Measurements from ENCODE around the gene DELE1. TPM values are rescaled to one million over a fixed set of nuclear protein-coding genes. Genes with fewer than 3 reads are reported as not detected.

The DELE1 gene
- total and polyA plus RNA-seq, 4 donors, result 25.0 to 100 (median 77.6) TPM

GRCh38 chr5:141961466-141961865 lies 37.8 kb downstream of the DELE1 start:
- ATAC-seq (ENCODE audit: low FRiP score) (no peak), DNase-seq (no peak)
- H3K4me1 ChIP-seq (ENCODE audit: control insufficient read depth in 1 of 2, insufficient read depth in 2 of 2, low read length in 2 of 2), result no peaks in the 10 kb centered on the region
- intact Hi-C loops (cut with DNase I), result loop anchor here (2.0 to 5.0 kb wide), 3 partner anchors 71 to 269 kb away; partner anchors contain the start of gene PCDH1 (in 1 of the 2)
- no peaks in the 10 kb centered on the region for H3K9me3 ChIP-seq (ENCODE audit: control insufficient read depth, low read length)
- WGBS, 2 donors, result 64 to 74% methylated on average over 3 of the region's 3 CpGs
- H3K27me3 ChIP-seq (ENCODE audit: control insufficient read depth in 1 of 2, insufficient read depth in 2 of 2, low read length in 1 of 2), result no peaks in the 10 kb centered on the region
- H3K27ac ChIP-seq (ENCODE audit: low read depth in 1 of 2, low read length in 2 of 2), result no peak overlapping the region
- H3K36me3 ChIP-seq (ENCODE audit: control insufficient read depth in 1 of 2, insufficient read depth in 2 of 2, low read length in 1 of 2), result no peaks in the 10 kb centered on the region
- H3K4me3 ChIP-seq (ENCODE audit: low read length in 2 of 2), result no peak overlapping the region

- ATAC-seq (ENCODE audit: low FRiP score), result no peak
- no peak overlapping the region for H3K27ac ChIP-seq (ENCODE audit: low read depth in 1 of 2, low read length in 2 of 2)
- H3K4me3 ChIP-seq (ENCODE audit: low read length in 2 of 2), result no peak overlapping the region
- no peaks in the 10 kb centered on the region for H3K9me3 ChIP-seq (ENCODE audit: control insufficient read depth, low read length)
- no peaks in the 10 kb centered on the region for H3K36me3 ChIP-seq (ENCODE audit: control insufficient read depth in 1 of 2, insufficient read depth in 2 of 2, low read length in 1 of 2)
- H3K27me3 ChIP-seq (ENCODE audit: control insufficient read depth in 1 of 2, insufficient read depth in 2 of 2, low read length in 1 of 2), result no peaks in the 10 kb centered on the region
- 60 to 61% methylated on average over 3 of the region's 3 CpGs for WGBS, 2 donors
- intact Hi-C loops (cut with DNase I), result loop anchor here in 1 of 2 donors (5.0 kb wide), 1 partner anchor 86 kb away; the partner anchor contains the start of gene PCDH1
- H3K4me1 ChIP-seq (ENCODE audit: control insufficient read depth in 1 of 2, insufficient read depth in 2 of 2, low read length in 2 of 2), result no peaks in the 10 kb centered on the region
- no peak for DNase-seq
These were observed 40.0 kb downstream of the DELE1 start for GRCh38 chr5:141963701-141964100.

GRCh38 chr5:141965071-141965470 lies 41.4 kb downstream of the DELE1 start:
- no peaks in the 10 kb centered on the region for H3K9me3 ChIP-seq (ENCODE audit: control insufficient read depth, low read length)
- no peak overlapping the region for H3K4me3 ChIP-seq (ENCODE audit: low read length in 2 of 2)
- 58 to 67% methylated on average over 7 of the region's 7 CpGs for WGBS, 2 donors
- ATAC-seq (ENCODE audit: low FRiP score) (no peak), DNase-seq (no peak)
- H3K27ac ChIP-seq (ENCODE audit: low read depth in 1 of 2, low read length in 2 of 2), result no peak overlapping the region
- no peaks in the 10 kb centered on the region for H3K36me3 ChIP-seq (ENCODE audit: control insufficient read depth in 1 of 2, insufficient read depth in 2 of 2, low read length in 1 of 2)
- H3K27me3 ChIP-seq (ENCODE audit: control insufficient read depth in 1 of 2, insufficient read depth in 2 of 2, low read length in 1 of 2), result no peaks in the 10 kb centered on the region
- intact Hi-C loops (cut with DNase I), result loop anchor here in 1 of 2 donors (5.0 kb wide), 1 partner anchor 43 kb away; the partner anchor contains the start of gene DELE1
- H3K4me1 ChIP-seq (ENCODE audit: control insufficient read depth in 1 of 2, insufficient read depth in 2 of 2, low read length in 2 of 2), result peaks cover 0 to 1% of the 10 kb centered on the region in 2 donors

GRCh38 chr5:141966275-141966962 lies 42.7 kb downstream of the DELE1 start:
- Histone ChIP-seq H3K27me3 (ENCODE audit: control insufficient read depth in 1 of 2, insufficient read depth in 2 of 2, low read length in 1 of 2) (no peaks in the 10 kb centered on the region), H3K4me1 (ENCODE audit: control insufficient read depth in 1 of 2, insufficient read depth in 2 of 2, low read length in 2 of 2) (peaks cover 0 to 3% of the 10 kb centered on the region in 2 donors), H3K27ac (ENCODE audit: low read depth in 1 of 2, low read length in 2 of 2) (no peak overlapping the region), H3K36me3 (ENCODE audit: control insufficient read depth in 1 of 2, insufficient read depth in 2 of 2, low read length in 1 of 2) (peaks cover 0 to 2% of the 10 kb centered on the region in 2 donors), H3K9me3 (ENCODE audit: control insufficient read depth, low read length) (no peaks in the 10 kb centered on the region), H3K4me3 (ENCODE audit: low read length in 2 of 2) (no peak overlapping the region)
- WGBS, 2 donors, result 80 to 86% methylated on average over 4 of the region's 4 CpGs
- intact Hi-C loops (cut with DNase I), result loop anchor here in 1 of 2 donors (5.0 kb wide), 1 partner anchor 44 kb away; the partner anchor contains the start of gene DELE1
- ATAC-seq (ENCODE audit: low FRiP score), result no peak
- DNase-seq, result no peak

- WGBS, 2 donors, result 95 to 97% methylated on average over 2 of the region's 2 CpGs
These were observed 43.3 kb downstream of the DELE1 start for GRCh38 chr5:141966963-141967333.

GRCh38 chr5:141968914-141969608 lies 45.4 kb downstream of the DELE1 start, which contains the start of gene RNF14:
Gene RNF14, plus strand, starts transcription at chr5:141969105. Its CDS starts 4,484 bp downstream, at chr5:141973589.
- Histone ChIP-seq H3K27ac (ENCODE audit: low read depth in 1 of 2, low read length in 2 of 2) (peak within 1 kb of the TSS; percentile 86 to 91), H3K4me3 (ENCODE audit: low read length in 2 of 2) (peak within 1 kb of the TSS; percentile 74 to 77), H3K27me3 (ENCODE audit: control insufficient read depth in 1 of 2, insufficient read depth in 2 of 2, low read length in 1 of 2) (no peaks in the 10 kb centered on the region), H3K36me3 (ENCODE audit: control insufficient read depth in 1 of 2, insufficient read depth in 2 of 2, low read length in 1 of 2) (peaks cover 0 to 2% of the 10 kb centered on the region in 2 donors), H3K9me3 (ENCODE audit: control insufficient read depth, low read length) (no peaks in the 10 kb centered on the region), H3K4me1 (ENCODE audit: control insufficient read depth in 1 of 2, insufficient read depth in 2 of 2, low read length in 2 of 2) (peaks cover 0 to 3% of the 10 kb centered on the region in 2 donors)
- 0 to 1% methylated on average over 59 to 63 of the region's 63 CpGs for WGBS, 2 donors
- ATAC-seq (ENCODE audit: low FRiP score), result peak; percentile 99
- intact Hi-C loops (cut with DNase I), result loop anchor here in 1 of 2 donors (5.0 kb wide), 1 partner anchor 47 kb away; the partner anchor contains the start of gene DELE1
- DNase-seq, result peak; percentile 97 to 98

More at GRCh38 chr5:141966963-141967333, 43.3 kb downstream of the DELE1 start:
- Histone ChIP-seq H3K27me3 (ENCODE audit: control insufficient read depth in 1 of 2, insufficient read depth in 2 of 2, low read length in 1 of 2) (no peaks in the 10 kb centered on the region), H3K27ac (ENCODE audit: low read depth in 1 of 2, low read length in 2 of 2) (no peak overlapping the region), H3K4me1 (ENCODE audit: control insufficient read depth in 1 of 2, insufficient read depth in 2 of 2, low read length in 2 of 2) (peaks cover 0 to 3% of the 10 kb centered on the region in 2 donors), H3K4me3 (ENCODE audit: low read length in 2 of 2) (no peak overlapping the region), H3K9me3 (ENCODE audit: control insufficient read depth, low read length) (no peaks in the 10 kb centered on the region), H3K36me3 (ENCODE audit: control insufficient read depth in 1 of 2, insufficient read depth in 2 of 2, low read length in 1 of 2) (peaks cover 0 to 2% of the 10 kb centered on the region in 2 donors)
- no peak for DNase-seq
- ATAC-seq (ENCODE audit: low FRiP score), result no peak
- intact Hi-C loops (cut with DNase I), result loop anchor here in 1 of 2 donors (5.0 kb wide), 1 partner anchor 45 kb away; the partner anchor contains the start of gene DELE1

DNA sequence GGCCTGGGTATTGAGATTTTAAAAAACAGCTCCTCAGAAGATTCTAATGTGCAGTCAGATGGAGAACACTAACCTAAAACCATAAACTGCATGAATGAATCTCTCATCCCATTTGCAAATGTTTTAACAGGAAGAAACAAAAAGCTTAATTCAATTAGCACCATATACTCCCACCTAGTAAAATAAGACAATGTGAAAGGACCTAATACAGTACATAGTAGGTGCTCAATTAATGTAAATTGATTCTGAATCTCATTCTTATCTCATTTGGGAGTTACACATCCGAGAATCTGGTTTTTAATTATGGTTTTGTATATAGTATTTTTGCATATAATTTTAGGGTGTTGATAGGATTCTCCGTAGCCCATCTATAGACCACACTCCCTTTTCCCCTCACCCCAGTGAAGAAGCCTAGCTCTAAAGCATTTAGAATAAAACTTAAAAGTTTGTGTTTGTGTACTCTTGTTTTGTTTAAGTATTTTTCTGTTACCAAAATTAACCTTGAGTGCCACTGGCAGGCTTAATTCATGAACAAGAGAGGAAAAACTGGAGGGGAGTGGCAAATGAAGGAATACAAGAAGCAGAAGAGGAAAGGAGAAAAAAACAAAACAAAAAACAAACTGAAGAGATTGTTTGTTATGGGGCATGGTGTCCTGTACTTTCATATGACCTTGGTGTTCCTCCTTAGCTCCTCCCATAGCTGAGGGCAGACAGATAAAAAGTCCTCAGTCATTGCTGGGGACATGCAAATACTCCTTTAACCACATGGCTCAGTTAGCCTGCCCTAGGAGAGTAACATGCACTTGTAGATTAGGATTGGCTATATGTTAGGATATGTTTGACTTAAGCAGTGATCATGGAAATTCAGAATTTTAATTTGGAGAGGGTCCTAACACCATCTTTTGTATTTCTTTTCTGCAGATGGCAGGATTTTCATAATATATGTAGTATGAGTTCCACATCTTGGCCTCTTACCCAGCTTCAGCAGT lies 46.4 kb downstream of the DELE1 start:
- peak overlapping the region; percentile 74 to 77 for H3K4me3 ChIP-seq (ENCODE audit: low read length in 2 of 2)
- no peak for DNase-seq
- no peaks in the 10 kb centered on the region for H3K9me3 ChIP-seq (ENCODE audit: control insufficient read depth, low read length)
- H3K27me3 ChIP-seq (ENCODE audit: control insufficient read depth in 1 of 2, insufficient read depth in 2 of 2, low read length in 1 of 2), result no peaks in the 10 kb centered on the region
- no peak for ATAC-seq (ENCODE audit: low FRiP score)
- peaks cover 0 to 3% of the 10 kb centered on the region in 2 donors for H3K4me1 ChIP-seq (ENCODE audit: control insufficient read depth in 1 of 2, insufficient read depth in 2 of 2, low read length in 2 of 2)
- H3K36me3 ChIP-seq (ENCODE audit: control insufficient read depth in 1 of 2, insufficient read depth in 2 of 2, low read length in 1 of 2), result peaks cover 0 to 2% of the 10 kb centered on the region in 2 donors
- intact Hi-C loops (cut with DNase I), result loop anchor here in 1 of 2 donors (5.0 kb wide), 1 partner anchor 48 kb away; the partner anchor contains the start of gene DELE1
- 65 to 72% methylated on average over 2 of the region's 2 CpGs for WGBS, 2 donors
- H3K27ac ChIP-seq (ENCODE audit: low read depth in 1 of 2, low read length in 2 of 2), result peak overlapping the region in 1 of 2 donors; percentile 91
